ENCODE measurements around the gene PDGFD. TPM values are rescaled to one million over a fixed set of nuclear protein-coding genes. Genes with fewer than 3 reads are reported as not detected.

The PDGFD gene
- total and polyA plus RNA-seq, 2 experiments from 2014 or later, result 1.9 to 4.5 TPM

- no peaks in the 10 kb centered on the region for H3K27me3 Mint-ChIP-seq (ENCODE audit: insufficient read depth, low read depth, poor library complexity)
- no peaks in the 10 kb centered on the region for H3K36me3 Mint-ChIP-seq (ENCODE audit: low read depth)
- H3K9me3 Mint-ChIP-seq, result no peaks in the 10 kb centered on the region
- H3K4me3 ChIP-seq, result no peak overlapping the region
- no peak overlapping the region for H3K4me2 ChIP-seq
- ATAC-seq, result no peak
- H2AFZ ChIP-seq, result no peak overlapping the region
- no peaks in the 10 kb centered on the region for H3K36me3 ChIP-seq (ENCODE audit: insufficient read depth)
- H3K9me2 ChIP-seq (ENCODE audit: insufficient read depth), result no peaks in the 10 kb centered on the region
- H3K27ac ChIP-seq (ENCODE audit: low read depth), result no peak overlapping the region
- TF ChIP-seq CTCF (conservative IDR thresholded peaks at IDR 0.05; ENCODE audit: low read depth in 2 of 2) (0 out of 4 replicates have a peak, but pooled peaks of 1 of the 2 experiments have one; percentile 15), STAT1 (IDR thresholded peaks at IDR 0.05; ENCODE audit: unreplicated experiment) (no peak)
- peaks cover 3% of the 10 kb centered on the region; the same call in 2 of the 3 replicates for H3K4me1 Mint-ChIP-seq
- H3K4me3 Mint-ChIP-seq, result no peak overlapping the region
- no peaks in the 10 kb centered on the region for H3K4me1 ChIP-seq (ENCODE audit: insufficient read depth)
- H3F3A ChIP-seq (replicated peaks; ENCODE audit: low read depth), result no peaks in the 10 kb centered on the region
- H3K79me2 ChIP-seq (replicated peaks; ENCODE audit: insufficient read depth), result no peaks in the 10 kb centered on the region
- H3K27me3 ChIP-seq (ENCODE audit: insufficient read depth), result no peaks in the 10 kb centered on the region
- H4K20me1 ChIP-seq (replicated peaks; ENCODE audit: insufficient read depth), result no peaks in the 10 kb centered on the region
- peak; percentile 27 for DNase-seq (ENCODE audit: low spot score)
- H3K27ac Mint-ChIP-seq, result no peak overlapping the region
These were observed 154.2 kb downstream of the PDGFD start for GRCh38 chr11:104009744-104010143.

- TF ChIP-seq STAT1 (IDR thresholded peaks at IDR 0.05; ENCODE audit: unreplicated experiment) (no peak), EZH2 (IDR thresholded peaks at IDR 0.05; ENCODE audit: low read depth, unreplicated experiment) (no peak), CREB1 (CRISPR knock-in tag; IDR thresholded peaks at IDR 0.05; ENCODE audit: low read depth) (no peak), JUNB (IDR thresholded peaks at IDR 0.05; ENCODE audit: unreplicated experiment) (no peak), ZNF114 (CRISPR knock-in tag; IDR thresholded peaks at IDR 0.05) (no peak)
- Histone ChIP-seq H3K27ac (ENCODE audit: low read depth) (no peak overlapping the region), H3K36me3 (ENCODE audit: insufficient read depth) (no peaks in the 10 kb centered on the region), H3K27me3 (ENCODE audit: insufficient read depth) (no peaks in the 10 kb centered on the region), H3K79me2 (replicated peaks; ENCODE audit: insufficient read depth) (no peaks in the 10 kb centered on the region), H4K20me1 (replicated peaks; ENCODE audit: insufficient read depth) (no peaks in the 10 kb centered on the region), H3K4me3 (no peak overlapping the region), H3F3A (replicated peaks; ENCODE audit: low read depth) (no peaks in the 10 kb centered on the region), H3K9me2 (ENCODE audit: insufficient read depth) (0 out of 2 replicates have a peak, but pooled peaks cover 9% of the 10 kb centered on the region), H2AFZ (no peak overlapping the region), H3K4me1 (ENCODE audit: insufficient read depth) (no peaks in the 10 kb centered on the region), H3K4me2 (no peak overlapping the region)
- H3K27me3 Mint-ChIP-seq (ENCODE audit: insufficient read depth, low read depth, poor library complexity), result no peaks in the 10 kb centered on the region
- H3K4me3 Mint-ChIP-seq, result no peak overlapping the region
- peaks cover 3% of the 10 kb centered on the region; the same call in 2 of the 3 replicates for H3K4me1 Mint-ChIP-seq
- no peaks in the 10 kb centered on the region for H3K36me3 Mint-ChIP-seq (ENCODE audit: low read depth)
- no peak for DNase-seq (ENCODE audit: low spot score)
- no peak for ATAC-seq
- H3K9me3 Mint-ChIP-seq, result no peaks in the 10 kb centered on the region
- H3K27ac Mint-ChIP-seq, result no peak overlapping the region
These were observed 158.6 kb downstream of the PDGFD start for GRCh38 chr11:104005234-104005855.

GRCh38 chr11:104003491-104003890 is 160.5 kb downstream of the PDGFD start:
- H3K9me3 Mint-ChIP-seq, result no peaks in the 10 kb centered on the region
- Histone ChIP-seq H3K9me2 (ENCODE audit: insufficient read depth) (0 out of 2 replicates have a peak, but pooled peaks cover 9% of the 10 kb centered on the region), H3K4me2 (no peak overlapping the region), H2AFZ (no peak overlapping the region), H3K27me3 (ENCODE audit: insufficient read depth) (no peaks in the 10 kb centered on the region), H3K79me2 (replicated peaks; ENCODE audit: insufficient read depth) (no peaks in the 10 kb centered on the region), H3F3A (replicated peaks; ENCODE audit: low read depth) (no peaks in the 10 kb centered on the region), H3K4me1 (ENCODE audit: insufficient read depth) (no peaks in the 10 kb centered on the region), H4K20me1 (replicated peaks; ENCODE audit: insufficient read depth) (no peaks in the 10 kb centered on the region), H3K4me3 (no peak overlapping the region), H3K36me3 (ENCODE audit: insufficient read depth) (no peaks in the 10 kb centered on the region), H3K27ac (ENCODE audit: low read depth) (no peak overlapping the region)
- peak overlapping the region; percentile 2; the same call in 1 of the 2 replicates for H3K27ac Mint-ChIP-seq
- ATAC-seq (no peak), DNase-seq (ENCODE audit: low spot score) (no peak)
- H3K4me1 Mint-ChIP-seq, result no peaks in the 10 kb centered on the region
- H3K27me3 Mint-ChIP-seq (ENCODE audit: insufficient read depth, low read depth, poor library complexity), result peaks cover 2% of the 10 kb centered on the region
- no peaks in the 10 kb centered on the region for H3K36me3 Mint-ChIP-seq (ENCODE audit: low read depth)
- H3K4me3 Mint-ChIP-seq, result no peak overlapping the region
- TF ChIP-seq ZNF114 (CRISPR knock-in tag; IDR thresholded peaks at IDR 0.05), result no peak
